Measurements from ENCODE around the gene AP2B1. TPM values are rescaled to one million over a fixed set of nuclear protein-coding genes. Genes with fewer than 3 reads are reported as not detected.

Gene AP2B1
- total and polyA plus RNA-seq, 4 donors: 8.7 to 55.6 (median 22.3) TPM

GRCh38 chr17:35708951-35709350 is 121.8 kb downstream of the AP2B1 start:
- WGBS: 65% methylated on average over 3 of the region's 3 CpGs

GRCh38 chr17:35709874-35710273 is 122.8 kb downstream of the AP2B1 start:
- H3K4me3 ChIP-seq (ENCODE audit: low read depth in 1 of 3, low read length in 3 of 3): no peak overlapping the region
- no peaks in the 10 kb centered on the region for H3K9me3 ChIP-seq (ENCODE audit: control insufficient read depth in 4 of 4, low read length in 3 of 4)
- WGBS: 43% methylated on average over 3 of the region's 3 CpGs
- peaks cover 0 to 2% (median 0%) of the 10 kb centered on the region in 4 donors for H3K36me3 ChIP-seq (ENCODE audit: control insufficient read depth in 4 of 4, insufficient read depth in 3 of 4, low read depth in 1 of 4, low read length in 3 of 4)
- peaks cover 0 to 25% (median 18%) of the 10 kb centered on the region in 4 donors for H3K4me1 ChIP-seq (ENCODE audit: control insufficient read depth in 4 of 4, insufficient read depth in 4 of 4, low read length in 3 of 4)
- DNase-seq (ENCODE audit: low spot score): no peak
- H3K27ac ChIP-seq (ENCODE audit: low read depth in 1 of 2, low read length in 2 of 2): no peak overlapping the region
- H3K27me3 ChIP-seq (ENCODE audit: control insufficient read depth in 4 of 4, insufficient read depth in 4 of 4, low read length in 3 of 4): no peaks in the 10 kb centered on the region
- H3K9ac ChIP-seq (ENCODE audit: low read depth in 1 of 2, low read length in 2 of 2): no peak overlapping the region
- TF ChIP-seq REST (IDR thresholded peaks at IDR 0.05) (no peak), ATF3 (IDR thresholded peaks at IDR 0.05) (peak; percentile 95), FOXA2 (IDR thresholded peaks at IDR 0.05) (no peak), ZBTB33 (IDR thresholded peaks at IDR 0.05) (no peak), JUND (IDR thresholded peaks at IDR 0.05) (peak in 1 of 2 donors; percentile 54), FOXA1 (IDR thresholded peaks at IDR 0.05) (no peak), EGR1 (IDR thresholded peaks at IDR 0.05; ENCODE audit: low read depth in 2 of 2) (no peak), SP1 (IDR thresholded peaks at IDR 0.05) (peak; percentile 35), RAD21 (IDR thresholded peaks at IDR 0.05) (peak in 1 of 2 donors; percentile 41), YY1 (IDR thresholded peaks at IDR 0.05) (no peak), HNF4A (conservative IDR thresholded peaks at IDR 0.05) (peak; percentile 15 to 55), TAF1 (conservative IDR thresholded peaks at IDR 0.05) (no peak), HNF4G (IDR thresholded peaks at IDR 0.05) (no peak), RXRA (IDR thresholded peaks at IDR 0.05) (peak in 1 of 2 donors; percentile 21)
- TF ChIP-seq, protein P1, sequence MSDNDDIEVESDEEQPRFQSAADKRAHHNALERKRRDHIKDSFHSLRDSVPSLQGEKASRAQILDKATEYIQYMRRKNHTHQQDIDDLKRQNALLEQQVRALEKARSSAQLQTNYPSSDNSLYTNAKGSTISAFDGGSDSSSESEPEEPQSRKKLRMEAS (IDR thresholded peaks at IDR 0.05): no peak

More at GRCh38 chr17:35708951-35709350, 121.8 kb downstream of the AP2B1 start:
- Histone ChIP-seq H3K27ac (ENCODE audit: low read depth in 1 of 2, low read length in 2 of 2) (no peak overlapping the region), H3K4me3 (ENCODE audit: low read depth in 1 of 3, low read length in 3 of 3) (no peak overlapping the region), H3K27me3 (ENCODE audit: control insufficient read depth in 4 of 4, insufficient read depth in 4 of 4, low read length in 3 of 4) (no peaks in the 10 kb centered on the region), H3K9ac (ENCODE audit: low read depth in 1 of 2, low read length in 2 of 2) (no peak overlapping the region), H3K9me3 (ENCODE audit: control insufficient read depth in 4 of 4, low read length in 3 of 4) (no peaks in the 10 kb centered on the region), H3K4me1 (ENCODE audit: control insufficient read depth in 4 of 4, insufficient read depth in 4 of 4, low read length in 3 of 4) (peaks cover 0 to 25% (median 18%) of the 10 kb centered on the region in 4 donors), H3K36me3 (ENCODE audit: control insufficient read depth in 4 of 4, insufficient read depth in 3 of 4, low read depth in 1 of 4, low read length in 3 of 4) (peaks cover 0 to 2% (median 0%) of the 10 kb centered on the region in 4 donors)
- TF ChIP-seq HNF4A (conservative IDR thresholded peaks at IDR 0.05) (no peak), ZBTB33 (IDR thresholded peaks at IDR 0.05) (no peak), EGR1 (IDR thresholded peaks at IDR 0.05; ENCODE audit: low read depth in 2 of 2) (no peak), ATF3 (IDR thresholded peaks at IDR 0.05) (no peak), NR2F2 (IDR thresholded peaks at IDR 0.05) (no peak), RAD21 (IDR thresholded peaks at IDR 0.05) (no peak), SP1 (IDR thresholded peaks at IDR 0.05) (no peak), RXRA (IDR thresholded peaks at IDR 0.05) (no peak), TAF1 (conservative IDR thresholded peaks at IDR 0.05) (no peak), YY1 (IDR thresholded peaks at IDR 0.05) (no peak)
- TF ChIP-seq, protein P2, sequence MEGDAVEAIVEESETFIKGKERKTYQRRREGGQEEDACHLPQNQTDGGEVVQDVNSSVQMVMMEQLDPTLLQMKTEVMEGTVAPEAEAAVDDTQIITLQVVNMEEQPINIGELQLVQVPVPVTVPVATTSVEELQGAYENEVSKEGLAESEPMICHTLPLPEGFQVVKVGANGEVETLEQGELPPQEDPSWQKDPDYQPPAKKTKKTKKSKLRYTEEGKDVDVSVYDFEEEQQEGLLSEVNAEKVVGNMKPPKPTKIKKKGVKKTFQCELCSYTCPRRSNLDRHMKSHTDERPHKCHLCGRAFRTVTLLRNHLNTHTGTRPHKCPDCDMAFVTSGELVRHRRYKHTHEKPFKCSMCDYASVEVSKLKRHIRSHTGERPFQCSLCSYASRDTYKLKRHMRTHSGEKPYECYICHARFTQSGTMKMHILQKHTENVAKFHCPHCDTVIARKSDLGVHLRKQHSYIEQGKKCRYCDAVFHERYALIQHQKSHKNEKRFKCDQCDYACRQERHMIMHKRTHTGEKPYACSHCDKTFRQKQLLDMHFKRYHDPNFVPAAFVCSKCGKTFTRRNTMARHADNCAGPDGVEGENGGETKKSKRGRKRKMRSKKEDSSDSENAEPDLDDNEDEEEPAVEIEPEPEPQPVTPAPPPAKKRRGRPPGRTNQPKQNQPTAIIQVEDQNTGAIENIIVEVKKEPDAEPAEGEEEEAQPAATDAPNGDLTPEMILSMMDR (IDR thresholded peaks at IDR 0.05; ENCODE audit: low read depth, low read length, missing input control): no peak
- no peak for DNase-seq (ENCODE audit: low spot score)

Data from liver (tissue), 9 donors.